ENCODE data around the gene TTC28.

DNA sequence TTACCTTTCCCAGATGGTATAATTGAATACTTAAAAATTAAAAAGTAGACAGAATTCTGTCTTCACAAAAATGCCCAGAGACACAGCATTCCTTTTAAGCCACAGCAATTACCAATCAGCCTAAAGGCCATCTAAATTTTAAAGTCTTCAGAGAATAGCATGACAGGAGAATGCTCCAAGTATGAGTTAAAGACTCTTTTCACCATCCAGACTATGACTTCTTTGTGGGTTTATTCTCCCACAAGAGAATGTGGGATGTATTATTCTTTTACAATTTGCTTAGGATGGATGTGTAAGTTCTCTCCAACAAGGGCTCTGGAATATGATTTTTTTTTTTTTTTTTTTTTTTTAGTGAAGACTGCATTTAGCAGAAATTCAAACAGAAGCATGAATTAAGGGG lies 249.9 kb downstream of the TTC28 start:
- no peak for TF ChIP-seq POLR2A (IDR thresholded peaks at IDR 0.05)
- TF ChIP-seq, protein P1, sequence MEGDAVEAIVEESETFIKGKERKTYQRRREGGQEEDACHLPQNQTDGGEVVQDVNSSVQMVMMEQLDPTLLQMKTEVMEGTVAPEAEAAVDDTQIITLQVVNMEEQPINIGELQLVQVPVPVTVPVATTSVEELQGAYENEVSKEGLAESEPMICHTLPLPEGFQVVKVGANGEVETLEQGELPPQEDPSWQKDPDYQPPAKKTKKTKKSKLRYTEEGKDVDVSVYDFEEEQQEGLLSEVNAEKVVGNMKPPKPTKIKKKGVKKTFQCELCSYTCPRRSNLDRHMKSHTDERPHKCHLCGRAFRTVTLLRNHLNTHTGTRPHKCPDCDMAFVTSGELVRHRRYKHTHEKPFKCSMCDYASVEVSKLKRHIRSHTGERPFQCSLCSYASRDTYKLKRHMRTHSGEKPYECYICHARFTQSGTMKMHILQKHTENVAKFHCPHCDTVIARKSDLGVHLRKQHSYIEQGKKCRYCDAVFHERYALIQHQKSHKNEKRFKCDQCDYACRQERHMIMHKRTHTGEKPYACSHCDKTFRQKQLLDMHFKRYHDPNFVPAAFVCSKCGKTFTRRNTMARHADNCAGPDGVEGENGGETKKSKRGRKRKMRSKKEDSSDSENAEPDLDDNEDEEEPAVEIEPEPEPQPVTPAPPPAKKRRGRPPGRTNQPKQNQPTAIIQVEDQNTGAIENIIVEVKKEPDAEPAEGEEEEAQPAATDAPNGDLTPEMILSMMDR (IDR thresholded peaks at IDR 0.05), result no peak

All from heart left ventricle (tissue), 13 donors.